Umbilical cord (tissue), 2 donors: ENCODE measurements around the gene ITGAD. TPM values are rescaled to one million over a fixed set of nuclear protein-coding genes. Genes with fewer than 3 reads are reported as not detected.

Source experiments
- DNase-seq: peaks from one replicate; pipeline ENCODE4 v3.0.0-alpha.2; 2015; ENCODE audit warnings: low spot score
- total RNA-seq: library from RNA; depleted of rRNA; stranded (reverse); fragments of >200 nt; gene quantifications from one replicate; pipeline ENCODE4 v1.2.3, GENCODE V29; 2014; ENCODE audit warnings: low replicate concordance; ENCODE audit not compliant: insufficient read depth

ITGAD gene
- total RNA-seq, 1 donor from 2014 or later = not detected

GRCh38 chr16:31458844-31459686 is 65.9 kb downstream of the ITGAD start, which contains the start of gene ARMC5:
TSS of gene ARMC5 (plus strand) at chr16:31459501. CDS start at chr16:31459525, 24 bp downstream.
- DNase-seq = peak; percentile 99

- peak; percentile 100 for DNase-seq
Measured at GRCh38 chr16:31459687-31460581, 66.8 kb downstream of the ITGAD start.

GRCh38 chr16:31460582-31461002 is 67.5 kb downstream of the ITGAD start:
- peak; percentile 61 for DNase-seq

DNA sequence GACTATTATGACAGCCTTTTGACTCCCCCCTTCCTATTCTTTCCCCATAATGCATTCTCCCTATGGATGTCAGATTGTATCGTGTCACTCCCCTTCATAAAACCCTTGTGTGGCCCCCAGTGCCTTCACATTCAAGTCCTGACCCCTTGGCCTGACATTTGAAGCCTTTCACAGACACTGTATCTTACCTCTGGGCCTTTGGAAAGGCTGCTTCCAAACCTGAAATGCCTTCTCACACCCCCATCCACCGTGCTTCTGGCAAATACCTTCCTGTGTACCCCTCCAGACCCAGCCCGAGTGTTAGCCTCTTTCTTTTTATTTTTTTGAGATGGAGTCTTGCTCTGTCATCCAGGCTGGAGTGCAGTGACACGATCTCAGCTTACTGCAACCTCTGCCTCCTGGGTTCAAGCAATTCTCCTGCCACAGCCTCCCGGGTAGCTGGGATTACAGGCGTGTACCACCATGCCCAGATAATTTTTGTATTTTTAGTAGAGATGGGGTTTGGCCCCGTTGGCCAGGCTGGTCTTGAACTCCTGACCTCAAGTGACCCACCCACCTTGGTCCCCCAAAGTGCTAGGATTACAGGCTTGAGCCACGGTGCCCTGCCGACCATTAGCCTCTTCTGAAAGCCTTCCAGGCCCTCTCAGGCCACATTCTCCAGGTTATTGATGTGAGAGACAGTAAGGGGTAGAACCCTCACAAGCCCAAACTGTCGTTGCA is 68.2 kb downstream of the ITGAD start:
- no peak for DNase-seq

DNA sequence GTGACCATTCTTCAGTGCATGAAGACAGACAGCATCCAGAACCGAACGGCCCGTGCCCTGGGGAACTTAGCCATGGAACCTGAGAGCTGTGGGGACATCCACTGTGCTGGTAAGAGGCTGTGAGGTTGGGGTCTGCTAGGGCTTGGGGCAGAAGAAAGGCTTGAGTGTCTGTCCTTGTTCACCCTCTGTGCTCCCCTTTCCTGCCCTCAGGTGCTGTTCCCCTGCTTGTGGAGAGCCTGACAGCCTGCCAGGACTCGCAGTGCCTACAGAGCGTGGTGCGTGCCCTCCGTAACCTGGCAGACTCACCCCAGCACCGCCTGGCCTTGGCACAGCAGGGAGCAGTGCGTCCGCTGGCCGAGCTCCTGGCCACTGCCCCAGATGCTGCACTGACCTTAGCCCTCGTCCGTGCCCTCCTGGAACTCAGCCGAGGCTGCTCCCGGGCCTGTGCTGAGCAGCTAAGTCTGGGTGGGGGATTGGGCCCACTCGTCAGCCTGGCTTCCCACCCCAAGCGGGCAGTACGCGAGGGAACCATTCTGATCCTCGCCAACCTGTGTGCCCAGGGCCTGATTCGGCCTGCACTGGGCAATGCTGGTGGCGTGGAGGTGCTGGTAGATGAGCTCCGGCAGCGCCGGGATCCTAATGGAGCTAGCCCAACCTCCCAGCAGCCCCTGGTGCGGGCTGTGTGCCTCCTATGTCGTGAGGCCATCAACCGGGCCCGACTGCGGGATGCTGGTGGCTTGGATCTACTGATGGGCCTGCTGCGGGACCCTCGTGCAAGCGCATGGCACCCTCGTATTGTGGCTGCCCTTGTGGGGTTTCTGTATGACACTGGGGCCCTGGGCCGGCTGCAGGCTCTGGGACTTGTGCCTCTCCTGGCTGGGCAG is 69.0 kb downstream of the ITGAD start:
- no peak for DNase-seq

DNA sequence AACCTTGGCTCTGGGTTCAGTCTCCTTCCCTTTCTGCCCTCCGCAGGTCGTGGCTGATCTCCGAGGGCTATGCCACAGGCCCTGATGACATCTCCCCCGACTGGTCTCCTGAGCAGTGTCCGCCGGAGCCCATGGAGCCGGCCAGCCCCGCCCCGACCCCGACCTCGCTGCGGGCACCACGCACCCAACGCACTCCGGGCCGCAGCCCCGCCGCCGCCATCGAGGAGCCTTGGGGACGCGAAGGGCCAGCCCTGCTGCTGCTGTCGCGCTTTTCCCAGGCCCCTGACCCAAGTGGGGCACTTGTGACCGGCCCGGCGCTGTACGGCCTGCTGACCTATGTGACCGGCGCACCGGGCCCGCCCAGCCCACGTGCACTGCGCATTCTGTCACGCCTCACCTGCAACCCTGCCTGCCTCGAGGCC is 71.2 kb downstream of the ITGAD start:
- DNase-seq = no peak

DNA sequence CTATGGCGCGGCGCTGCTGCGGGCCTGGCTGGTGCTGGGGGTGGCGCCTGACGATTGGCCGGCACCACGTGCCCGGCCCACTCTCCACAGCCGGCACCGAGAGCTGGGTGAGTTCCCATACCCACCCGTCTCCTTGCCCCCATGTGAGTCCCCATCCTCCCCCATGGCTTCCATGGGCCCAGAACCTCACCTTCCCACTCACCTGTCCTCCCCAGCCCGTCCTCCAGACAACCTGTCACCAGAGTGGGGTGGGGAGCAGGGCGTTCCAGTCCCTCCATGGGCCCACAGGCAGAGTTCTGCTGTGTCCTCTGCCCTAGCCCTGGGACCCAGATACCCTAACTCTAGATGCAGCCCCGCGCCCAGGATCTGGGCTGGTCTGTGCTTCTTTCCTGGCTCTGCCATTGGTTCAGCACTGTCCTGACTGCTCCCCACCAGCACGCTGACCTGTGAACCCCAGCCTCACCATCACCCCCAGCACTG is 71.7 kb downstream of the ITGAD start:
- no peak for DNase-seq

DNA sequence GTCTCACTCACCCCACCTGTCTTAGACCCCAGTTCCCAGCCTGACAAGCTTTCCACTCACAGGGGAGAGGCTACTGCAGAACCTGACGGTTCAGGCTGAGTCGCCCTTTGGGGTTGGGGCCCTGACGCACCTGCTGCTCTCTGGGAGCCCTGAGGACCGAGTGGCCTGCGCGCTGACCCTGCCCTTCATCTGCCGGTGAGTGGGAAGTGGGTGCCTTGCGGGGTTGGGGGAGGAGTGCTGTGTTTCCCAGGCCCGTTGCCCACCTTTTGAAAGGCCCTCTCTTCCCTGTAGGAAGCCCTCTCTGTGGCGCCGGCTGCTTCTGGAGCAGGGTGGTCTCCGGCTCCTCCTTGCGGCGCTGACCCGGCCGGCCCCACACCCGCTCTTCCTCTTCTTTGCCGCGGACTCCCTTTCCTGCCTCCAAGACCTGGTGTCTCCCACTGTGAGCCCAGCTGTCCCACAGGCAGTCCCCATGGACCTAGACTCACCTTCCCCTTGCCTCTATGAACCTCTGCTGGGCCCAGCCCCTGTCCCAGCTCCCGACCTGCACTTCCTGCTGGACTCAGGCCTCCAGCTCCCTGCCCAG is 72.7 kb downstream of the ITGAD start:
- DNase-seq = no peak

- no peak for DNase-seq
Measured at GRCh38 chr16:31466381-31466841, 73.3 kb downstream of the ITGAD start.

GRCh38 chr16:31467151-31467773 is 74.1 kb downstream of the ITGAD start:
- DNase-seq = no peak

GRCh38 chr16:31467858-31468257 is 74.7 kb downstream of the ITGAD start:
- no peak for DNase-seq

GRCh38 chr16:31470615-31471014 is 77.5 kb downstream of the ITGAD start:
- DNase-seq = no peak

- no peak for DNase-seq
Measured at GRCh38 chr16:31471241-31471874, 78.2 kb downstream of the ITGAD start.

GRCh38 chr16:31471875-31472708 is 79.0 kb downstream of the ITGAD start, which contains the start of gene TGFB1I1:
TSS of gene TGFB1I1 (plus strand) at chr16:31472152. CDS start at chr16:31472189, 37 bp downstream.
- peak; percentile 93 for DNase-seq

GRCh38 chr16:31472709-31473203 is 79.6 kb downstream of the ITGAD start:
- DNase-seq = peak; percentile 90

GRCh38 chr16:31473264-31473984 is 80.3 kb downstream of the ITGAD start:
- no peak for DNase-seq

GRCh38 chr16:31474173-31474714 is 81.1 kb downstream of the ITGAD start:
- DNase-seq = no peak
